ENCODE measurements around the gene ATF1. TPM values are rescaled to one million over a fixed set of nuclear protein-coding genes. Genes with fewer than 3 reads are reported as not detected.

The ATF1 gene
- total and polyA plus RNA-seq, 2 of the 8 experiments (the other 6 are each of a cell fraction or from before 2014, with no cell fraction given), result 23.2 to 41.8 TPM

- TF ChIP-seq, protein P1, sequence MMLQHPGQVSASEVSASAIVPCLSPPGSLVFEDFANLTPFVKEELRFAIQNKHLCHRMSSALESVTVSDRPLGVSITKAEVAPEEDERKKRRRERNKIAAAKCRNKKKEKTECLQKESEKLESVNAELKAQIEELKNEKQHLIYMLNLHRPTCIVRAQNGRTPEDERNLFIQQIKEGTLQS (IDR thresholded peaks at IDR 0.05; ENCODE audit: insufficient read depth, low read depth, low read length), result peak; percentile 83
- TF ChIP-seq PHF8 (conservative IDR thresholded peaks at IDR 0.05; ENCODE audit: low read depth, low read length), result peak; percentile 80
- TF ChIP-seq HDAC6 (IDR thresholded peaks at IDR 0.05; ENCODE audit: low read depth, low read length), result no peak
- peak; percentile 21 for TF ChIP-seq KDM4A (IDR thresholded peaks at IDR 0.05; ENCODE audit: low read depth, low read length, severe bottlenecking)
- TF ChIP-seq SIN3A (conservative IDR thresholded peaks at IDR 0.05 in 1 of 2, IDR thresholded peaks at IDR 0.05 in 1 of 2; ENCODE audit: low read depth in 1 of 2, low read length in 2 of 2), result peak; percentile 80 to 88; a peak in 3 of 4 replicates
- peak; percentile 85 for TF ChIP-seq TAF1 (IDR thresholded peaks at IDR 0.05; ENCODE audit: low read depth, low read length)
- no peak for TF ChIP-seq NRF1 (IDR thresholded peaks at IDR 0.05; ENCODE audit: low read depth, low read length)
- peak; percentile 97 for TF ChIP-seq YY1 (IDR thresholded peaks at IDR 0.05; ENCODE audit: low read depth, low read length)
- TF ChIP-seq NANOG (IDR thresholded peaks at IDR 0.05; ENCODE audit: insufficient read depth, low read depth, low read length, poor library complexity, severe bottlenecking), result peak; percentile 21
- peak; percentile 68 for TF ChIP-seq TBP (IDR thresholded peaks at IDR 0.05; ENCODE audit: low read depth, low read length)
- peak; percentile 26; the same call in 1 of the 2 replicates for TF ChIP-seq RBBP5 (IDR thresholded peaks at IDR 0.05; ENCODE audit: borderline replicate concordance, low read depth, low read length)
- TF ChIP-seq USF2 (IDR thresholded peaks at IDR 0.05; ENCODE audit: low read length), result peak; percentile 95
- peak; percentile 95 for TF ChIP-seq MAX (IDR thresholded peaks at IDR 0.05)
Observed at GRCh38 chr12:50763639-50764285, at the start of gene ATF1 (continued).
